CD14-positive monocyte (primary cell): ENCODE results near the gene PRR16. TPM values are rescaled to one million over a fixed set of nuclear protein-coding genes. Genes with fewer than 3 reads are reported as not detected.
"Not testable (repeated sequence)": the region's sequence is repeated elsewhere in the genome, so short reads cannot be mapped to it uniquely, and the experiment has no call there.

Experiments
- DNase-seq, 3 donors: peaks; one replicate each; pipeline ENCODE4 v3.0.0-alpha.2; 2011 to 2022
- H2AFZ ChIP-seq: 2 replicates; pipeline ENCODE4 v1.6.0; 2012; ENCODE audit warnings: mild to moderate bottlenecking, low read depth, low read length, inconsistent platforms; ENCODE audit not compliant: insufficient read depth, poor library complexity, severe bottlenecking
- H3K27ac ChIP-seq, 2 donors: 1 replicate in 1 of 2; 2 replicates in 1 of 2; pipeline ENCODE4 v1.5.1; 2012 to 2013; ENCODE audit warnings: low read length in 2 of 2, control low read depth in 1 of 2, inconsistent platforms in 1 of 2, low read depth in 1 of 2, mild to moderate bottlenecking in 1 of 2
- H3K27me3 ChIP-seq, 2 donors: one replicate each; pipeline versions ENCODE4 v1.6.0 to v1.6.1; 2011 to 2013; ENCODE audit warnings: low read length in 2 of 2; ENCODE audit not compliant: control insufficient read depth in 2 of 2, insufficient read depth in 2 of 2
- H3K36me3 ChIP-seq, 2 donors: replicated peaks in 1 of 2; 1 replicate in 1 of 2; 2 replicates in 1 of 2; pipeline versions ENCODE4 v1.5.1 to v1.6.1; 2012 to 2013; ENCODE audit warnings: low read length in 2 of 2, control low read depth in 1 of 2, inconsistent platforms in 1 of 2, mild to moderate bottlenecking in 1 of 2; ENCODE audit not compliant: insufficient read depth in 2 of 2, control insufficient read depth in 1 of 2
- H3K4me1 ChIP-seq, 2 donors: 1 replicate in 1 of 2; 2 replicates in 1 of 2; pipeline versions ENCODE4 v1.5.1 to v1.6.1; 2012 to 2013; ENCODE audit warnings: low read length in 2 of 2, control low read depth in 1 of 2, inconsistent platforms in 1 of 2, mild to moderate bottlenecking in 1 of 2, moderate library complexity in 1 of 2; ENCODE audit not compliant: insufficient read depth in 2 of 2, control insufficient read depth in 1 of 2
- H3K4me2 ChIP-seq: replicated peaks from 2 replicates; pipeline ENCODE3; 2012; ENCODE audit warnings: low read length, moderate library complexity, mild to moderate bottlenecking; ENCODE audit not compliant: poor library complexity, severe bottlenecking; ENCODE audit errors: extremely low read depth
- H3K4me3 ChIP-seq, 3 experiments: fragments of 200-600 bp in 1 of 3; sonication (generic) in 1 of 3; replicated peaks in 1 of 3; 1 replicate in 2 of 3; 2 replicates in 1 of 3; pipeline ENCODE4 v1.5.1; 2011 to 2013; ENCODE audit warnings: low read length in 3 of 3, mild to moderate bottlenecking in 3 of 3, control low read depth in 2 of 3, low read depth in 2 of 3, inconsistent platforms in 1 of 3, moderate library complexity in 1 of 3
- H3K79me2 ChIP-seq: 2 replicates; pipeline ENCODE4 v1.6.0; 2012; ENCODE audit warnings: mild to moderate bottlenecking, control low read depth, inconsistent platforms, low read length, moderate library complexity; ENCODE audit not compliant: insufficient read depth
- H3K9ac ChIP-seq: 2 replicates; pipeline ENCODE4 v1.6.0; 2017; ENCODE audit warnings: low read length, mild to moderate bottlenecking; ENCODE audit not compliant: insufficient read depth, poor library complexity, severe bottlenecking
- H3K9me3 ChIP-seq, 2 donors: replicated peaks in 1 of 2; 1 replicate in 1 of 2; 2 replicates in 1 of 2; pipeline versions ENCODE4 v1.5.1 to v1.6.1; 2012 to 2013; ENCODE audit warnings: low read length in 2 of 2, control low read depth in 1 of 2; ENCODE audit not compliant: control insufficient read depth in 1 of 2, insufficient read depth in 1 of 2
- H4K20me1 ChIP-seq: 2 replicates; pipeline ENCODE4 v1.6.0; 2012; ENCODE audit warnings: mild to moderate bottlenecking, low read length, control low read depth, moderate library complexity; ENCODE audit not compliant: insufficient read depth
- H3K27ac Mint-ChIP-seq, 7 donors: one replicate each; pipeline ENCODE4 v1.8.0; 2020; ENCODE audit warnings: mild to moderate bottlenecking in 7 of 7, mixed read lengths in 7 of 7, moderate library complexity in 6 of 7, inconsistent platforms in 2 of 7
- H3K27me3 Mint-ChIP-seq, 3 donors: one replicate each; pipeline ENCODE4 v1.8.0; 2021 to 2022; ENCODE audit warnings: low read depth in 3 of 3, mild to moderate bottlenecking in 3 of 3, mixed read lengths in 3 of 3, moderate library complexity in 3 of 3, inconsistent platforms in 1 of 3
- H3K36me3 Mint-ChIP-seq, 2 donors: one replicate each; pipeline ENCODE4 v1.8.0; 2020; ENCODE audit warnings: mixed read lengths in 2 of 2, inconsistent platforms in 1 of 2, mild to moderate bottlenecking in 1 of 2
- H3K4me1 Mint-ChIP-seq: one replicate; pipeline ENCODE4 v1.8.0; 2020; ENCODE audit warnings: mild to moderate bottlenecking, mixed read lengths
- H3K4me3 Mint-ChIP-seq, 2 donors: one replicate each; pipeline ENCODE4 v1.8.0; 2020; ENCODE audit warnings: mild to moderate bottlenecking in 2 of 2, mixed read lengths in 2 of 2, moderate library complexity in 1 of 2
- H3K9me3 Mint-ChIP-seq, 7 donors: one replicate each; pipeline ENCODE4 v1.8.0; 2020 to 2022; ENCODE audit warnings: mixed read lengths in 7 of 7, mild to moderate bottlenecking in 6 of 7, moderate library complexity in 6 of 7, inconsistent platforms in 2 of 7
- WGBS: methylation state at CpG from one replicate; pipeline ENCODE4 v1.1.5; 2013; ENCODE audit warnings: missing lambda C conversion rate; ENCODE audit not compliant: insufficient coverage; 5-methylcytosine and 5-hydroxymethylcytosine counted together
- intact Hi-C, 2 donors: fragments of 100-400 bp; cut with micrococcal nuclease; formaldehyde crosslinking; loops; one replicate each; pipeline versions ENCODE4 v1.15.0 to v1.15.1; 2023
- polyA plus RNA-seq, 3 donors: library from polyadenylated mRNA; depleted of rRNA in 1 of 3; unstranded in 2 of 3; stranded (reverse) in 1 of 3; fragments of 300-500 nt in 2 of 3; fragments of >200 nt in 1 of 3; fragmentation: Illumina TruSeq in 2 of 3; gene quantifications; 1 replicate in 2 of 3; 2 replicates in 1 of 3; pipeline ENCODE4 v1.2.3, GENCODE V29; 2012 to 2021
- TF ChIP-seq, protein P1 (sequence below): fragments of 200-600 bp; IDR thresholded peaks from one replicate; pipeline ENCODE4 v1.8.0; 2022; ENCODE audit warnings: antibody characterized with exemption, mild to moderate bottlenecking

The PRR16 gene
- polyA plus RNA-seq, 3 donors = 0.14 to 0.74 (median 0.56) TPM

DNA sequence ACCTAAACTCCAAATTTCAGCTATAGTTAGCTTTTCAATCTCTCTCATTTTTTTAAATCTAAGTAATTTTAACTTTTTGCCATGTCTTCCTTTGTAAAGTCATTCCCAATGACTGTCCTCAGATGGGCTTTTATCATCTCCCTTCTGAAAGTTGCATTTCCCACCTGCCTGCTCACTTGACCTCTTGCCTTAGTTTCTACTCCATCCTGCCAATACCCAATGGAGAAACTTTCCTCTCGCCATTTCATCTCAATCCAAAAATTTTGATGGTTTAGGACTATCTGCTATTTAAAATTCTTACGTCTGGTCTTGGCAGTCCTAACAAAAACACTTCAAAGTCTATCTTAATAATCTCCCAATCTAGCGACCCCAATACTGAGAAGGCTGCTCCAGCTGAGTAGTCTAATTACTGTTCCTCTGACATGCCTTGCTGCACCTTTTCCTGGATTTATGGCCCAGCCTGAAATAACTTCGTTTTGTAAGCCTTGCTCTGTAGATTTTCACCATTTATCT lies 231.3 kb downstream of the PRR16 start:
- 92% methylated on average over 2 of the region's 4 CpGs for WGBS
- intact Hi-C loops = no loop called here
- Mint-ChIP-seq H3K9me3 (peaks cover under 1 to 9% (median 7%) of the 10 kb centered on the region in 7 donors), H3K4me1 (no peaks in the 10 kb centered on the region), H3K27ac (no peak overlapping the region), H3K4me3 (no peak overlapping the region), H3K36me3 (no peaks in the 10 kb centered on the region), H3K27me3 (peaks cover 0 to 2% (median 1%) of the 10 kb centered on the region in 3 donors)
- no peaks in the 10 kb centered on the region for H3K79me2 ChIP-seq
- H3K27ac ChIP-seq = no peak overlapping the region
- no peak overlapping the region for H3K9ac ChIP-seq
- H4K20me1 ChIP-seq = no peaks in the 10 kb centered on the region
- H3K4me2 ChIP-seq = no peak overlapping the region
- no peak for DNase-seq
- no peaks in the 10 kb centered on the region for H3K36me3 ChIP-seq
- no peak overlapping the region for H2AFZ ChIP-seq
- H3K27me3 ChIP-seq = no peaks in the 10 kb centered on the region
- no peak overlapping the region for H3K4me3 ChIP-seq
- TF ChIP-seq, protein P1, sequence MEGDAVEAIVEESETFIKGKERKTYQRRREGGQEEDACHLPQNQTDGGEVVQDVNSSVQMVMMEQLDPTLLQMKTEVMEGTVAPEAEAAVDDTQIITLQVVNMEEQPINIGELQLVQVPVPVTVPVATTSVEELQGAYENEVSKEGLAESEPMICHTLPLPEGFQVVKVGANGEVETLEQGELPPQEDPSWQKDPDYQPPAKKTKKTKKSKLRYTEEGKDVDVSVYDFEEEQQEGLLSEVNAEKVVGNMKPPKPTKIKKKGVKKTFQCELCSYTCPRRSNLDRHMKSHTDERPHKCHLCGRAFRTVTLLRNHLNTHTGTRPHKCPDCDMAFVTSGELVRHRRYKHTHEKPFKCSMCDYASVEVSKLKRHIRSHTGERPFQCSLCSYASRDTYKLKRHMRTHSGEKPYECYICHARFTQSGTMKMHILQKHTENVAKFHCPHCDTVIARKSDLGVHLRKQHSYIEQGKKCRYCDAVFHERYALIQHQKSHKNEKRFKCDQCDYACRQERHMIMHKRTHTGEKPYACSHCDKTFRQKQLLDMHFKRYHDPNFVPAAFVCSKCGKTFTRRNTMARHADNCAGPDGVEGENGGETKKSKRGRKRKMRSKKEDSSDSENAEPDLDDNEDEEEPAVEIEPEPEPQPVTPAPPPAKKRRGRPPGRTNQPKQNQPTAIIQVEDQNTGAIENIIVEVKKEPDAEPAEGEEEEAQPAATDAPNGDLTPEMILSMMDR = no peak
- no peaks in the 10 kb centered on the region for H3K9me3 ChIP-seq
- no peaks in the 10 kb centered on the region for H3K4me1 ChIP-seq

- no peaks in the 10 kb centered on the region for H3K9me3 ChIP-seq
These were observed 233.0 kb downstream of the PRR16 start for GRCh38 chr5:120697147-120697546.

DNA sequence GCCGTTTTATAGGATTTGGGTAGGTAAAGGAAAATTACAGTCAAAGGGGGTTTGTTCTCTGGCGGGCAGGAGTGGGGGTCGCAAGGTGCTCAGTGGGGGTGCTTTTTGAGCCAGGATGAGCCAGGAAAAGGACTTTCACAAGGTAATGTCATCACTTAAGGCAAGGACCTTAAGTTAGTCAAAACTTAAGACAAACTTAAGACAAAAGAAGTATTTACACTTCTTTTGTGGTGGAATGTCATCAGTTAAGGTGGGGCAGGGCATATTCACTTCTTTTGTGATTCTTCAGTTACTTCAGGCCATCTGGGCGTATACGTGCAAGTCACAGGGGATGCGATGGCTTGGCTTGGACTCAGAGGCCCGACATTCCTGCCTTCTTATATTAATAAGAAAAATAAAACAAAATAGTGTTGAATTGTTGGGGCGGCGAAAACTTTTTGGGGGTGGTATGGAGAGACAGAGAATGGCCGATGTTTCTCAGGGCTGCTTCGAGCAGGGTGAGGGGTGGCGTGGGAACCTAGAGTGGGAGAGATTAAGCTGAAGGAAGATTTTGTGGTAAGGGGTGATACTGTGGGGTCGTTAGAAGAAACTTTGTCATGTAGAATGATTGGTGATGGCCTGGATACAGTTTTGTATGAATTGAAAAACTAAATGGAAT lies 233.7 kb downstream of the PRR16 start:
- H3K9ac ChIP-seq, H3K4me3 ChIP-seq, H3K36me3 ChIP-seq, H2AFZ ChIP-seq, DNase-seq, H3K9me3 ChIP-seq, H3K27me3 ChIP-seq, H3K36me3 Mint-ChIP-seq, H3K4me1 ChIP-seq, H4K20me1 ChIP-seq, H3K79me2 ChIP-seq, intact Hi-C loops, H3K27ac ChIP-seq, H3K4me1 Mint-ChIP-seq, H3K27ac Mint-ChIP-seq, H3K4me3 Mint-ChIP-seq, H3K4me2 ChIP-seq: not testable (repeated sequence)
- 93% methylated on average over 6 of the region's 13 CpGs for WGBS
- H3K27me3 Mint-ChIP-seq = peaks cover 7 to 15% (median 8%) of the 10 kb centered on the region in 3 donors
- H3K9me3 Mint-ChIP-seq = peaks cover 9 to 20% (median 11%) of the 10 kb centered on the region in 7 donors

More at GRCh38 chr5:120697147-120697546, 233.0 kb downstream of the PRR16 start:
- H3K36me3 ChIP-seq = no peaks in the 10 kb centered on the region
- no peak overlapping the region for H3K9ac ChIP-seq
- no peaks in the 10 kb centered on the region for H4K20me1 ChIP-seq
- no peak overlapping the region for H2AFZ ChIP-seq
- H3K4me1 Mint-ChIP-seq = no peaks in the 10 kb centered on the region
- no peaks in the 10 kb centered on the region for H3K4me1 ChIP-seq
- H3K4me3 ChIP-seq = no peak overlapping the region
- H3K27ac Mint-ChIP-seq = no peak overlapping the region
- H3K27ac ChIP-seq = no peak overlapping the region
- H3K27me3 ChIP-seq = no peaks in the 10 kb centered on the region
- WGBS = no CpG with 5 or more reads among the region's 4 CpGs
- H3K36me3 Mint-ChIP-seq = no peaks in the 10 kb centered on the region
- H3K9me3 Mint-ChIP-seq = peaks cover 8 to 15% (median 11%) of the 10 kb centered on the region in 7 donors
- H3K4me3 Mint-ChIP-seq = no peak overlapping the region
- no peaks in the 10 kb centered on the region for H3K79me2 ChIP-seq
- no peak for DNase-seq
- intact Hi-C loops = no loop called here
- no peak overlapping the region for H3K4me2 ChIP-seq
- H3K27me3 Mint-ChIP-seq = peaks cover 3 to 9% (median 3%) of the 10 kb centered on the region in 3 donors
- TF ChIP-seq, protein P1 = no peak
